IPS-NIHi11 (cell line): ENCODE measurements around the gene MRPS14.
"Not testable (repeated sequence)": the region's sequence is repeated elsewhere in the genome, so short reads cannot be mapped to it uniquely, and the experiment has no call there.

Source experiments
- DNase-seq: peaks from one replicate; pipeline ENCODE4 v3.0.0; 2012; ENCODE audit warnings: mixed read lengths, low spot score

MRPS14 gene

GRCh38 chr1:175023043-175023921 lies at the start of gene MRPS14:
TSS of gene MRPS14 (minus strand) at chr1:175023425. CDS start at chr1:175023408, 17 bp downstream.
- peak; percentile 99 for DNase-seq

- DNase-seq = peak; percentile 58
Observed at GRCh38 chr1:175072099-175072951, 49.1 kb upstream of the MRPS14 start.

- DNase-seq = no peak
Observed at GRCh38 chr1:175071276-175071943, 48.2 kb upstream of the MRPS14 start.

- no peak for DNase-seq
Observed at GRCh38 chr1:175070818-175071217, 47.6 kb upstream of the MRPS14 start.

- no peak for DNase-seq
Observed at GRCh38 chr1:175067362-175068106, 44.3 kb upstream of the MRPS14 start, which contains the start of gene TNN. TSS of gene TNN (plus strand) at chr1:175067833. CDS start at chr1:175077419, 9,586 bp downstream.

GRCh38 chr1:175062858-175063257 lies 39.6 kb upstream of the MRPS14 start:
- DNase-seq = no peak

GRCh38 chr1:175062339-175062738 lies 39.1 kb upstream of the MRPS14 start:
- DNase-seq = no peak

- no peak for DNase-seq
Observed at GRCh38 chr1:175054736-175055135, 31.5 kb upstream of the MRPS14 start.

- DNase-seq = no peak
Observed at GRCh38 chr1:175050992-175051391, 27.8 kb upstream of the MRPS14 start.

GRCh38 chr1:175045519-175045918 lies 22.3 kb upstream of the MRPS14 start:
- no peak for DNase-seq

GRCh38 chr1:175045097-175045496 lies 21.9 kb upstream of the MRPS14 start:
- no peak for DNase-seq

GRCh38 chr1:175044591-175044990 lies 21.4 kb upstream of the MRPS14 start:
- not testable (repeated sequence) for DNase-seq

GRCh38 chr1:175043824-175044223 lies 20.6 kb upstream of the MRPS14 start:
- DNase-seq = no peak

GRCh38 chr1:175042650-175043049 lies 19.4 kb upstream of the MRPS14 start:
- no peak for DNase-seq

GRCh38 chr1:175040324-175040879 lies 17.2 kb upstream of the MRPS14 start:
- no peak for DNase-seq

- no peak for DNase-seq
Observed at GRCh38 chr1:175037416-175037815, 14.2 kb upstream of the MRPS14 start.

GRCh38 chr1:175036476-175036875 lies 13.3 kb upstream of the MRPS14 start:
- no peak for DNase-seq

- no peak for DNase-seq
Observed at GRCh38 chr1:175035865-175036264, 12.6 kb upstream of the MRPS14 start.

- no peak for DNase-seq
Observed at GRCh38 chr1:175034775-175035174, 11.6 kb upstream of the MRPS14 start.

GRCh38 chr1:175033953-175034352 lies 10.7 kb upstream of the MRPS14 start:
- no peak for DNase-seq

GRCh38 chr1:175024773-175025172 lies 1.5 kb upstream of the MRPS14 start:
- DNase-seq = no peak
